GM21390 (cell line): ENCODE results near the gene TSR1.

Experiments used
- ATAC-seq: cut with Tn5 transposase; IDR thresholded peaks from one replicate; pipeline ENCODE4 v1.9.1; 2021; ENCODE audit not compliant: unreplicated experiment

TSR1 gene

DNA sequence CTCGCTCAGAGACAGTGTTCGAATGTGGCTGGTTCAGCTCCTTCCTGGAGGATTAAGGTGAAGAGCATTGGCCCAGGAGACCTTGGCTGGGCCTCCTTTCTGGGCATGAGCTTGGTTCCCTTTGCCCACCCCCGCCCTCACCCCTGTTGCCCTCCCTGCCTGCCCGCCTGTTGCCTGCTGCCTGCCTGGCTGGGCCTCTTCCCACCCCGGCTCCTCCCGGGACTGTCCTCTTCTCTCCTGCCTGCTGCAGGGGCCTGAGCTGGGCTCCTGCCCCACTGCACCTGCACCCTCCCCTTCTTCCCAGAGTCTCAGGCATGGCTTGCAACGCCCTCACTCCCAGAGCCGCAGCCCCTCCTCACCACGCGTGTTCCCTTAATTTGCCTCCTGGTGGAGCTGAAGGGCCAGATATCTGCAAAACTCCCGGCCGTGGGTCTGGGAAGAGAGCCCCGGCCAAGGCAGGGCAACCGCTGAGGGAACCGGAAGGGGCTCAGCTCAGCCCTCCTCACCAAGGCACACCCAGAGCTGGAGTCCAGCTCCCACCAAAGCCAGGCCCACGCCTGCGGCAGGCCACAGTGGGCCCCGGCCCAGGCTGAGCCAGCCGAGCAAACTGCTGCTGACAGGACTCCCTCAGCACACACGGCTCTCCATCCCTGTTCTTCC, 33.4 kb upstream of the TSR1 start:
- ATAC-seq: no peak

DNA sequence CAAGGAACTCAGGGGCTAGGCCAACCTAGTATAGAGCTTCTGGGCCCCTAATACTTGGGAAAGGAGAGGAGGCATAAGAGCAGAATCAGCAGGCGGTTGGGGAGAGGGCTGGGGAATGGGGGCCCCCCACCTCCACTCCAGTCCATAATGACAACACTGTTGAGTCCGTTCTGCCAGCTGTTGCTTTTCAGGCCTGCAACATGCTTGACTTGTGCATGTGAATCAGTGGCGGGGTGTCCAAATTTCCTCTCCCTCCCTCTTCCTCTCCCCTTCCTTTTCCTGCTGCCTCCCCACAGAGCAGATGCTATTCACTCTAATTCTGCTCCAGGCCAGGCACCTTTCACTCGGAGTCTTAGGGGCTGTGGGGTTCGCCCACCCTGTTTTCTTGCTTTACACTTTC, 32.8 kb upstream of the TSR1 start:
- no peak for ATAC-seq

DNA sequence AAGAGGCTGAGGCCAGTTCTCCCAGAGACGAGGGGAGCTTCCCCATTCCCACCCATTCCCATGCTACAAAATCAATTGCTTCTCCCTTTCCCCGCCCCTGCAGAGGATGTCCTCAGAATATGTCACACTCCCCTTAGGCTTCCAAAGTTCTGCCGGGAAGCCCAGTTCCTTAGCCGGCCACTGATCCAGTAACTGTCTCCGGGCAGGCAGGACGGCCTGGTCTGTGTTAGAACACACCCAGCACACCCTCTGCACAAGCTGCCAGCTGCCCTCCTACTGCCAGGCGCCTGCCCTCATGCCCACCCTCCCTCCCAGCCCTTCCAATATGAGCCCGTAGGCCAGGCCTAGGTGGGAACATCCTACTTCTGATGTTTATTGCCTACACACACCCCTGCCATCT, 32.1 kb upstream of the TSR1 start:
- ATAC-seq: no peak

DNA sequence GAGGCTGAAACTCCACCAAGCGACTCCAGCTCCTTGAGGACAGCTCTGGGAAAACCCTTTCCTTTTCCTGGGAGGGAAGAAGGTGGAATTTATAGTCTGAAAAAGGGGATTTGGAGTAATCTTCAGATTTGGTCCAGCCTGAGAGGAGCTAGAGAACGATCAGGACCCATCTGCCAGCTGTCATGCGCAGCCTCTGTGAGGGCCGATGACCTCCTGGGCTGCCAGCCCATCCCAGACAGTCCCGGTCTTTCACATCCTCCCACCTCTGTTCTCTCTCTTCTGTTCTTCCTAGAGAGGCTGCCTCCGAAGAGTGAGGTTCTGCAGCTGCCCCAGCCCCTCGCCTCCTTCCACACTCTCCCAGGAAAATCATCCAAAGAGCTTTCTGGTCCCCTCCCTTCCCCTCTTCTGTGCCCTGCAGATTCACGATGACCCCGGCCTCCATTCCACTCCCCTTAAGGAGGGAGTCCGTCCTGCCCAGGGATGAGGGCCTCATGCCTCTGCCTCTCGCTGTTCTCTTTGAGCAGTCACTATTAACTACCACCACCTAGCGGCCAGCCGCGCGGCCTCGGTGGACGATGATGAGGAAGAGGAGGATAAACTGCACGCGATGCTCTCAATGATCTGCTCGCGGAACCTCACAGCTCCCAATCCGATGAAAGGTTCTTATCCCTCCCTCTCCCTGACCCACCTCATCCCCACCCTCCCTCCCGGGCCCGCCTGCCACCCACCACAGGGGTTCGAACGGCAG, 30.7 kb upstream of the TSR1 start:
- no peak for ATAC-seq

DNA sequence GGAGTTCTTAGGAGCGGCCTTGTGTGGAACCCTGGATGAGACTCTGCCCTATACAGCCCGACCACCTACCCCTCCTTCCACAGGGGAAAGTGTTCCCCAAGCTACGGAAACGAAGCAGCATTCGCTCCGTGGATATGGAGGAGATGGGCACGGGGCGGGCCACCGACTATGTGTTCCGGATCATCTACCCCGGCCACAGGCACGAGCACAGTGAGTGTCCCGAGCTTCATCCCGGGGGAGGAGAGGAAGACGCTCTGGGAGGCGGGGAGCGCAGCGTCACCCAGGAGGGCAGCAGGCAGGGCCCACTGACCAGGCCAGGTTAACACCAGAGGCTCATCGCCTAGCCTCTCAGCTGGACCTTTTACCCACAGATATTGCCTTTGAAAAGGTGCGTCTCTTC, 28.9 kb upstream of the TSR1 start:
- ATAC-seq: no peak

DNA sequence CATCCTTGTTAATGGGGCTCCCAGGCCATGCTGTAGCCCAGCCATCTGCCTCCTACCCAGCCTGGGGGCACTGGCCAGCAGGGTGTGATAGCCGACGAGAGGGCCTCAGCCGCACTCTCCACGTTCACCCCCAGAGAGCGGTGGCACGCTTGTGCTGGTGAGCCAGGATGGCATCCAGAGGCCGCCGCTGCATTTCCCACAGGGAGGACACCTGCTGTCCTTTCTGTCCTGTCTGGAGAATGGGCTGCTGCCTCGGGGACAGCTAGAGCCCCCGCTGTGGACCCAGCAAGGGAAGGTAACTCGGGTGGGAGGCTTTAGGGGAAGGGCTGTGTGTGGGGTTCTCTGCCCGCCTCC, 28.5 kb upstream of the TSR1 start:
- ATAC-seq: no peak

DNA sequence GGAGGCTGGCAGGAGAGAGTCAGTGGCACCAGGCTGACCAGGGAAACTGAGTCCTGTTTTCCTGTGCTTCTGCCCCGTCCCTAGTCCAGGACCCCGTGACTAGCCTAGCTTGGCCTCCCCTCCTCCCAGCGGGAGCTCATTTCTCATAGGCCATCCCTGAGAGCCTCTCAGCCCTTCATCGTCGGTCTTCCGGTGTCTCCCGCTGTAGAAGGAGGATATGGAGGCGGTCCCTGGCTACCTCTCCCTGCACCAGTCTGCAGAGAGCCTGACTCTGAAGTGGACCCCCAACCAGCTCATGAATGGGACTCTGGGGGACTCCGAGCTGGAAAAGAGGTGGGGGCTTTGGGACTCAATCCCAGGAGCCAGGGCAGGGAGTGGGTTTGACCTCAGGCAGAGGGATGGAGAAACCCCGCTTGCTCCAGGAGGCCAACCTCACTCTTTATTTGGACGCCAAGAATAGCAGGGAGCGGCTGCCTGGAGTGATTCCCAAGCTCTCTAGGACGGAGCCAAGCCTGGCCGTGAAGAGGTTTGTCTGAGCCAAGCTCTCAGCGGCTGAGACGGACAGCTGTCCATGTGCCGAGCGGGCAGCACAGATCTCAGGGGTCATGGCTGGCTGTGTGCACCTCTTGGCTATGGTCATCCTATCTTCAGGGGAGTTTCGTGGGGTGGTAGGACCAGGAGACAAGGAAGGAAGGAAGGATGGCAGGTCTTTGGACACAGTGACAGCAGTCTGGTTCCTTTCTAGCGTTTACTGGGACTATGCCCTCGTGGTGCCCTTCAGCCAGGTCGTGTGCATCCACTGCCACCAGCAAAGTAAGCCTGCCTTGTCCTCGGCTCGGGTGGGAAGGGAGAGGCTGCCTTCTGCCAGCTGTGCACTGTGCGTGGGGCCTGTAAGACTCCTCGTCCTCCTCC, 27.9 kb upstream of the TSR1 start:
- ATAC-seq: no peak

DNA sequence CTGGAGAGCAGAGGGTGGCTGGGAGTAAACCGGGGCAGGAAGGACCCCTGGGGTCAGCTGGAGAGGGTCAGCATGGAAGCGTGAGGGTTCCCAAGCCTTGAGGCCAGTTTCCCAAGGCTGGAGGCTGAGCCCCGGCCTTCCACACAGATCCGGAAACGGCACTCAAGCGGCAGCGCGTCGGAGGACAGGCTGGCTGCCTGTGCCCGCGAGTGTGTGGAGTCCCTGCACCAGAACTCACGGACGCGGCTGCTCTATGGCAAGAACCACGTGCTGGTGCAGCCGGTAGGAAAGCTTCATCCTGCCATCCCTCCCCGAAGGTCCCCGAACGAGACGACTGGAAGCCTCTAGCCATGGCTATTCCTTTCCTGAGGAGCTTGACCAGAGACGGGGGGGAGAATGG, 27.1 kb upstream of the TSR1 start:
- ATAC-seq: no peak

DNA sequence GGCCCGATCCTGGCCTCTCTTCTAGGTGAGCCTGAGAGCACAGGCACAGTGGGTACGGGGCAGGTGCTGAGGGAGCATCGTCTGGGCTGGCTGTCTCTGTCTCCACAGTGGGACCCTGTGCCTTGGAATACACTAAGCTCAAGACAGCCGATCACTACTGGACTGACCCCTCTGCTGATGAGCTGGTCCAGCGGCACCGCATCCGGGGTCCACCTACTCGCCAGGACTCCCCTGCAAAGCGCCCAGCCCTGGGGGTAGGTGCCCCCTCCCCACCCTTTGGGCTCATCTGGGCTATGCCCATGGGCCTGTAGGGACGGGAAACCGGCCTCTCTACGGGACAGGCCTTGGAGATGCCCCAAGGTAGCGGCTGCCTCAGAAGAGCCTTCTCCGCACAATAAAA, 26.6 kb upstream of the TSR1 start:
- no peak for ATAC-seq

DNA sequence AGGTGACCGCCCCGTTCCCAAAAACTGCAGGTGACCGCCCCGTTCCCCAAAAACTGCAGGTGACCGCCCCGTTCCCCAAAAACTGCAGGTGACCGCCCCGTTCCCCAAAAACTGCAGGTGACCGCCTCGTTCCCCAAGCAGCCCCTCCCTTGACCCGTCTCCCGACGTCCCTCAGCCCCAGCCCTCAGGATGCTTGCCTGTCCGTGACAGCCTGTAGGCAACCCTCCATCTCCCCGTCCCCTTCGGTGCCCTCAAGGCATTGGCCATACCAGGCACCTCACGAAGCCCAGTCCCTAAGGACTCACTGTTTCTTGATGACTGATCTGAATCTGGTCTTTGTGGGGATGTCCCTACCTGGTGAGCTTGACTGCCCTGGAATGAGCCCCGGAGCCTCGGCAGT, 26.2 kb upstream of the TSR1 start:
- ATAC-seq: no peak

DNA sequence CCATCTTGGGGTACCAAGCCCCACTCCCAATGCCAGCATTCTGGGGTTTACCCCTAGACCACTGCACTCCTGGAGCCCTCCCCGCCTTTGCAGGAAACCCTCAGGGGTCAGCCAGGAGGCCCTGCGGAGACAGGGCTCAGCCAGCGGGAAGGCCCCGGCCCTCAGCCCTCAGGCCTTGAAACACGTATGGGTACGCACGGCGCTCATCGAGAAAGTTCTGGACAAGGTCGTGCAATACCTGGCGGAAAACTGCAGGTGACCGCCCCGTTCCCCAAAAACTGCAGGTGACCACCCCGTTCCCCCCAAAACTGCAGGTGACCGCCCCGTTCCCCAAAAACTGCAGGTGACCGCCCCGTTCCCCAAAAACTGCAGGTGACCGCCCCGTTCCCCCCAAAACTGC, 25.8 kb upstream of the TSR1 start:
- no peak for ATAC-seq

DNA sequence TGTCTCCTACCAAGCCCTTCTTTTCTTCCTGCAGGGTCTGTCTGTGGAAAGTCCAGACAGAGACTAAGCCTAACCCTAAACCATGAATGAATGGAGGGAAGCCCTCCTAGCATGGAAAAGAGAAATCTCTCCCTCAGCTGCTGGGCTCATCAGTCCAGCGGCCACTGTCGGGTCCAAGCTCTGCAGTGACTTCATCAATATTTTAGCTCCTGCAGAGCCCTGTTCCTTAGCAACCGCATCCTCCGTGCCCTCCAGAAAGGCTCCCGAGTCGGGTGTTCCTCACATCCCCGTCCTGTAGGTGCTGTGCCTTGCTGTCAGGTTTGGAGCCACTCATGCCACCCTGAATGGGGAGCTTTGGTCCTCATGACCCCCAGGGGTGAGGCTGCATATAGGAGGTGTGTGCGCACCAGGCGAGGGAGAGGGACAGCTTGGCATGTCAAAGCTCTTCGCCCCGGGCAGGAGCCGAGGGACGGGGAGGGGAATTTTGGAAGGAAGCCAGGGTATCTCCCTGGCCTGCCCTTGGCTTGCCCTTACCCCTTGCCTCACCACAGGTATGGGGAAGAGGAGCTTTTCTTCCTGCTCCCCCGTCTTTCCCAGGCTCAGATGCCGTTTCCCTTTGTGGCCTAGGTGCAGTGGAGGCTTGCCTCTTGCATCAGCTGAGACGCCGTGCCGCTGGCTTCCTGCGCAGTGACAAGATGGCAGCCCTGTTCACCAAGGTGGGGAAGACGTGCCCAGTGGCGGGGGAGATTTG, 24.9 kb upstream of the TSR1 start:
- ATAC-seq: no peak

DNA sequence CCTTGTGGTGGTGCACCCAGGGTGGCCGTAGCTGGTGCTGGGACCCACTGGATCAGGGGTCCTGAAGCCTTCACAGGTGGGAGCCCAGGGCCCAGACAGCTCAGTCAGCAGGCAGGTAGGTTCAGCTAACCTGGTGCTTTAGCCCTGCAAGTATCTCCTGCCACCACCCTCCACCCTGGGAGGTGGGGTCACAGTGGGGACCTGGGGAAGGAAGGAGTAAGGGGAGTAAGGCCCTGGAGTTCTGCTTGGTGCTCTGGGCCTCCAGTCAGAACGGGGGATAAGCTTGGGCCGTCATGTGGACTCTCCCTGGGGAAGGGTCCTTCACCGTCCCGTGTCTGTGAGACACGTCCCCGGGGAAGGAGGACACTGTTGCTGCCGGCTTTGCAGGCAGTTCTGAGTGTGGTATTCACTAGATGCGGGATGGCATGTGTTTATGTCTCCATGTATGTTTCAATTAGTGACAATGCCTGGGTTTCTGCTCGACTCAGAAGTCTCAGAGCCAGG, 21.7 kb upstream of the TSR1 start:
- ATAC-seq: no peak

DNA sequence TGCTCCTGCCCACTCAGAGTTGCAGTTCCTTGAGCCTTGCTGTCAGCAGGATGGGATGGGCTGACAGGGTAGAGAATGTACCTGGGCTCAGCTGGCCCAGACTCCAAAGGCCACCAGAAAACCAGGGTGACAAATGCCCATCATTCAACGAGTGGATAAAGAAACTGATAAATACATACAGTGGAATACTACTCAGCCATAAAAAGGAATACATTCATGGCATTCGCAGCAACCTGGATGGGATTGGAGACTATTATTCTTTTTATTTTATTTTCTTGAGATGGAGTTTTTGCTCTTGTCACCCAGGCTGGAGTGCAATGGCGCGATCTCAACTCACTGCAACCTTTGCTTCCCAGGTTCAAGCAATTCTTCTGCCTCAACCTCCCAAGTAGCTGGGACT, 21.0 kb upstream of the TSR1 start:
- ATAC-seq: no peak

DNA sequence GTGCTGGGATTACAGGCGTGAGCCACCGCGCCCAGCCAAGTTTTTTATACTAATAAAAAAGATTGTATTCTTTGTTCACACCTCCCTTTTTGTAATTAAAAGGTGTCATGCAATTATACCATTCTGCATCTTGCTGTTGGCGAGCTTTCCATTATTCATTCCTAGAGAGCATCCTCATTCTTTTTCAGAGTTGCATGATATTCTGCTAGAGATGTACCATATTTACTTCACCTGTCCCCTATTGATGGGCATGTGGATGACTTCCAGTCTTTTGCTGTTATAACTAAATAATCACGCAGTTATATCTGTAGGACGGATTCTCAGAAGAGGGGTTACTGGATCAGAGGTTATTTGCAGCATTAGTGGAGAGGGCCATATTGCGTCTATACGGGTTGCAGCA, 18.1 kb upstream of the TSR1 start:
- ATAC-seq: no peak

DNA sequence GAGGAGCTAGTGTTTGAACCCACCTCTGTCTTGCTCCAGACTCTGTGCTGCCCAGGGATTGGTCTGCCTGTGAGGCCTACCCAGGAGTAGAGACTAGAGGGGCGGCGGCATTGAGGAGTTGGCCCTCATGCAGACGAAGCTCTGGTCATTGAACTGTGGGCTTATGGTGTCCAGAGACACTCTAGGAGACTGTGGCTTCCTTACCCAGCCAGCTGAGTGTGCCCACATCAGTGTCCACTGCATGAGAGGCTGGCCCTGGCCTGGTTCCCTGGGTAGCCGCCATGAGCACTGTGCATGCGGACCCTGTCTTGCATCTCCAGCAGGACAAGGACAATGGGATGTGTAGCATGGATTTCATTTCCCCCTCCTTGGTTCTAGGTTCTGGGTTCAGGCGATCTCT, 15.0 kb upstream of the TSR1 start:
- ATAC-seq: no peak

DNA sequence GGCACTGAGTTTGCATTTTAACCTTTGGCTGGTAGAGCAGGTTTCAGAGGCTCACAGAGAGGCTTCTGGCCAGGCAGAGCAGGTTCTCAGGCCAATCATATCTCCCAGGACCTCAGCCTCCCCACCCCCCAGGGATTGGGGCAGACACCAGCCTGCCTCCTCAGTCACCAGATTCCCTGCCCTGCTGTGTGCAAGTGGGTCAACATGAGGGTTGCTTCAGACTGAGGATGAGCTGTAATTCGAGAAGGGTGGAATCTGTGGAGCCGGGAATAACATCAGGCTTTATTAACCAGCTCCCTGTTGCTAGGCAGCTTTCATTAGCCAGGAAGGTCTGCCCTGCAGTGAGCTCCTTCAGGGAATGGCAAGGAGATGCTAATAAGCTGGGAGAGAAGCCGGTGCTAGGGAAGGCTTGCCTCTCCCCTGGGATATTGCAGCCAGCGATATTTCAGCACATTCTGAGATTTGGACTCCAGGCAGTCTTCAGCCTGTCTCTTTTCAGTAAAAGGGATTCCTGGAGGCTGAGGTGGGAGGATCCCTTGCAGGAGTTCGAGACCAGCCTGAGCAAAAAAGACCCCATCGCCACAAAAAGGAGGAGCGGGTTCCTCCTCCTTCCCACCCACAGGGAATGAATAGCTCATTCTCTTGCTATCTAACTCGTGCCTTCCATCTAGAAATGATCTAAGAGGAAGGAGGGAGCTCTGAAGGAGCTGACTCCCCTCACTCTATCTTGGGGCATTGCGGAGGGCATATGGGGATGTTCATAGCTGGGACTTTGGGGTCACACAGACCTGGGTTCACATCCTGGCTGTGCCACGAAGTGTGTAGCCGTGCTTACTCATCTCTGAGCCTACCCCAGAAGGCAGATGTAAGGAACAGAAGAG, 11.8 kb upstream of the TSR1 start:
- no peak for ATAC-seq

DNA sequence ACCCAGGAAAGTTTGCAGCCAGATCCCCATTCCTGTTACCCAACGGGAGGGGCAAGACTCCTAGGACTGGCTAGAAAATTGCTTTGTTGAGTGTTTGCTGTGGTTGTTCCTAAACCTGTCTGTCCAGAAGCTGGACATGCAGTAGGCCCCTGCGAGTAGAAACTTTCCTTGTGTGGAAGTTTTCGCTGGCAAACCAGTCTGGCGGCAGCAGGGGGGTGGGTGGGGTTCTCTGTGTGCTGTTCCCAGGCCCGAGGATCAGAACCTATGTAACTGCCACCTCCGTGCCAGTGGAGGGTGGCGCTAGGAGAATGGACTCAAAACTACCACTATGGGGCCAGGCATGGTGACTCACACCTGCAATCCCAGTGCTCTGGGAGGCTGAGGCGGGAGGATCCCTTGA, 10.2 kb upstream of the TSR1 start:
- no peak for ATAC-seq

DNA sequence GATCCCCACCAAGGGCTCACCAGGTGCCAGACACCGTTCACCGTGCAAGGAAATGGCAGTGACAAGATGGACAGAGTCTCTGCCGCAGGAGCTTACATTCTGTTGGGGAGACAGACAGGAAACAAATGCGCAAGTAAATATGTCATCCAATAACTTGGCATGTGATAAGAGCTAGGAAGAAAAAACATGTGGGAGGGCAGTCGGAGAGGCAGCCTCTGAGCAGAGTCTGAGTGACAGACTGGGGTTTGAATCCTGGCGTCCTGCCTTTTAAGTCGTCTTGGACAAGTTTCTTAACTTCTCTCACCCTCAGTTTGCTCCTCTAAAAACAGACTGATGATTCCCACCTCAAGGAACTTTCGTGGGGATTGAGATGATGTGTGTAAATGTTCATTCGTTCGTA, 8.3 kb upstream of the TSR1 start:
- no peak for ATAC-seq

DNA sequence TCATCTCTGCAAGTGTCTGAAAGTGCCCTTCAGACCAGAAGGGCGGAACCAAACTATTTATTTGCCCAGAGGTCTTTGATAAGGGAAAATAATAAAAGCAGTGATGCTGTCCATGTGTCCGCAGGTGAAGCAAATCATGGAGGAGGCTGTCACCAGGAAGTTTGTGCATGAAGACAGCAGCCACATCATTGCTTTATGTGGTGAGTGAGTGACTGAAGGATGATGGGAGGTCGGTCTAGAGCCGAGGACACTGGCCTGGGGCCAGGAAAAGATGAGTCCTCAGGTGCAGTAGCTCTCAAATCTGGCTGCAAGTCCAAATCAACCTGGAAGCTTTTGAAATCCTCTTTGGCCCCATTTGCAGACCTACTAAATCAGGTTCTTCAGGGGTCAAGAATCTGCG, 7.2 kb upstream of the TSR1 start:
- no peak for ATAC-seq
